HG02840 (cell line): ENCODE data around the gene PITPNB.

Source experiments
- ATAC-seq: cut with Tn5 transposase; IDR thresholded peaks from one replicate; pipeline ENCODE4 v1.9.1; 2021; ENCODE audit warnings: mild to moderate bottlenecking, moderate library complexity, moderate number of reproducible peaks; ENCODE audit not compliant: unreplicated experiment, low FRiP score

The PITPNB gene

GRCh38 chr22:27808451-27809225 lies 110.4 kb downstream of the PITPNB start:
- ATAC-seq: no peak

- no peak for ATAC-seq
These were observed 113.2 kb downstream of the PITPNB start for GRCh38 chr22:27805841-27806240.

GRCh38 chr22:27804470-27805297 lies 114.4 kb downstream of the PITPNB start:
- no peak for ATAC-seq

GRCh38 chr22:27803841-27804415 lies 115.1 kb downstream of the PITPNB start:
- ATAC-seq: no peak

- ATAC-seq: no peak
These were observed 116.5 kb downstream of the PITPNB start for GRCh38 chr22:27802346-27803073.
